Type B pancreatic cell (in vitro differentiated cells): ENCODE data around the gene NCKIPSD. TPM values are rescaled to one million over a fixed set of nuclear protein-coding genes. Genes with fewer than 3 reads are reported as not detected.

Experiments
- DNase-seq: peaks from one replicate; pipeline ENCODE4 v3.0.0; 2021; ENCODE audit warnings: mixed read lengths; ENCODE audit not compliant: unreplicated experiment; ENCODE audit errors: extremely low spot score
- H3K27ac Mint-ChIP-seq: 2 replicates; pipeline ENCODE4 v1.8.0; 2021; ENCODE audit warnings: mild to moderate bottlenecking, mixed read lengths
- H3K27me3 Mint-ChIP-seq: 2 replicates; pipeline ENCODE4 v1.8.0; 2021; ENCODE audit warnings: mixed read lengths
- H3K36me3 Mint-ChIP-seq: 2 replicates; pipeline ENCODE4 v1.8.0; 2021; ENCODE audit warnings: mixed read lengths
- H3K4me1 Mint-ChIP-seq: one replicate; pipeline ENCODE4 v1.8.0; 2021; ENCODE audit warnings: mixed read lengths; ENCODE audit not compliant: unreplicated experiment
- H3K4me3 Mint-ChIP-seq: 2 replicates; pipeline ENCODE4 v1.8.0; 2021; ENCODE audit warnings: mild to moderate bottlenecking, mixed read lengths
- H3K9me3 Mint-ChIP-seq: 2 replicates; pipeline ENCODE4 v1.8.0; 2021; ENCODE audit warnings: mixed read lengths
- CTCF ChIP-seq: fragments of 200-600 bp; sonication (generic); conservative IDR thresholded peaks from 2 replicates; pipeline ENCODE4 v1.5.0; 2021; ENCODE audit warnings: antibody characterized with exemption, mild to moderate bottlenecking
- total RNA-seq: library from RNA; stranded (reverse); gene quantifications from 2 replicates; pipeline ENCODE4 v1.2.1, GENCODE V29; 2021; ENCODE audit warnings: low replicate concordance

Gene NCKIPSD
- total RNA-seq, 1 donor from 2014 or later, result 22.1 TPM

GRCh38 chr3:48661501-48662144 lies 24.1 kb downstream of the NCKIPSD start:
- peak; percentile 87 for DNase-seq
- Mint-ChIP-seq H3K27me3 (peaks cover 9% of the 10 kb centered on the region), H3K4me1 (peaks cover 11% of the 10 kb centered on the region), H3K9me3 (peaks cover 4% of the 10 kb centered on the region), H3K36me3 (peaks cover 5% of the 10 kb centered on the region), H3K27ac (no peak overlapping the region), H3K4me3 (peak overlapping the region; percentile 79)
- TF ChIP-seq CTCF, result no peak

GRCh38 chr3:48660800-48661400 lies 24.8 kb downstream of the NCKIPSD start:
- H3K36me3 Mint-ChIP-seq, result peaks cover 5% of the 10 kb centered on the region
- no peak overlapping the region for H3K4me3 Mint-ChIP-seq
- no peak for DNase-seq
- H3K27ac Mint-ChIP-seq, result no peak overlapping the region
- peaks cover 9% of the 10 kb centered on the region for H3K27me3 Mint-ChIP-seq
- H3K4me1 Mint-ChIP-seq, result peaks cover 11% of the 10 kb centered on the region
- H3K9me3 Mint-ChIP-seq, result peaks cover 4% of the 10 kb centered on the region
- no peak for TF ChIP-seq CTCF

DNA sequence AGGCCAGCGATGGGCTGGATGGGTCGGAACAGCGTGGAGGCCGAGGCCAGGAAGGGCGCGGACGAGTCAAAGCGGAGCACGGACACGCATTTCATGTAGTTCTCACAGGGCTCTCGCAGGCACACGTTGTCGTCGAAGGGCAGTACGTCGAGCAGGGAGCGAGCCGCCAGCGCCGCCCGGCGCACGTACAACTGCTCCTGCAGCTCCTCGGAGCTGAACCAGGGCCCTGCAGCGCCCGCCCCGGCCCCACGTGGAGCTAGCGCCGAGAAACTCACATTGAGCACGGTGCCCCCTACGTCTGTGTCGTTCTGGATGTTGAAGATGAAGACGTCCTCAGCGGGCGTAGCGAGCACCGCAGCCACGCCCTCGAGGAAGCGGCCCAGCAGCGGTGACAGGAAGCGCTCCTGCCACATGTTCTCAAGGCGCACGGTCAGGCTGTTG lies 28.9 kb downstream of the NCKIPSD start:
- TF ChIP-seq CTCF, result no peak
- Mint-ChIP-seq H3K4me1 (no peaks in the 10 kb centered on the region), H3K27me3 (no peaks in the 10 kb centered on the region), H3K9me3 (peaks cover 4% of the 10 kb centered on the region), H3K27ac (no peak overlapping the region), H3K36me3 (peaks cover 5% of the 10 kb centered on the region), H3K4me3 (peak overlapping the region; percentile 34)
- DNase-seq, result no peak

- no peak for DNase-seq
- Mint-ChIP-seq H3K36me3 (peaks cover 5% of the 10 kb centered on the region), H3K27ac (no peak overlapping the region), H3K4me1 (no peaks in the 10 kb centered on the region), H3K27me3 (no peaks in the 10 kb centered on the region), H3K9me3 (peaks cover 4% of the 10 kb centered on the region), H3K4me3 (no peak overlapping the region)
- TF ChIP-seq CTCF, result peak; percentile 85
Observed at GRCh38 chr3:48656061-48656840, 29.5 kb downstream of the NCKIPSD start.

DNA sequence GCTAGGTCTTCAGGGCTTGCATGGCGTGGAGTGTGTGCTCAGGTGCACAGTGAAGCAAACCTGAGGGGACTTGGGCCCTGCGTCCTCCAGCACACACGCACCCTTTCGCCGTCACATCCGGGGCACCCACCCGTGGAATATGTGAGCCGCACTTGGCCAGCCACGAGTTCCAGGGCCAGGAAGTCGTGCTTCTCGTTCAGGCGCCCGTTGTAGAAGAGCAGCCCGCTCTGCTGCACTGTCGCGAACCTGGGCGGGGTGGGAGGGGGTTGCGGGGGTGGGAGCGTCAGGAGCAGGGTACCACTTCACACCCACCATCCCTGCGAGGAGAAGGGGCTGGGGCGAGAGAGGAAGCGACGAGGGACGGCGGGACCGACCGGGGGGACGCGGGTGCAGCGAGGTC lies 30.1 kb downstream of the NCKIPSD start:
- H3K4me3 Mint-ChIP-seq, result peak overlapping the region; percentile 70
- peaks cover 5% of the 10 kb centered on the region for H3K36me3 Mint-ChIP-seq
- peaks cover 4% of the 10 kb centered on the region for H3K9me3 Mint-ChIP-seq
- H3K4me1 Mint-ChIP-seq, result no peaks in the 10 kb centered on the region
- TF ChIP-seq CTCF, result no peak
- H3K27ac Mint-ChIP-seq, result no peak overlapping the region
- H3K27me3 Mint-ChIP-seq, result no peaks in the 10 kb centered on the region
- no peak for DNase-seq
